Measurements from ENCODE around the gene SHCBP1L.
"Not testable (repeated sequence)": the region's sequence is repeated elsewhere in the genome, so short reads cannot be mapped to it uniquely, and the experiment has no call there.

Gene SHCBP1L

DNA sequence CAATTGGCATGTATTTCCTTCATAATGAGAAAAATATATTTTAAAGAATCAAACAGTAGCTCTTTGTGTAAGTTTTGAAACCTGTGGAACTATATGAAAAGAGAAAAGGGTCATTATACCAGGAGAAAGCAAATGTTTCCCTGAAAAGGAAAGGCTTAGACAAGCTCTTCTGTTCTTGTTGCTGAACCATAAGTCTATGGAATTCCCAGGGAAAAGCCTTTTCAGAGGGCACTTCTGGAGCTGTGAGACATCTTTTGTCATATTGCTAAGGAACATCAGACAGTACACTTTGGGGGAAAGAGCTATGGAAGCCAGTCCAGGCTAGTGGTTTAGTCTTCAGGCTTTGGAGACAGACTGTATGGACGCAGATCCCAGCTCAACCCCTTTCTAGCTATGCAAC, 12.1 kb upstream of the SHCBP1L start:
- no peak for DNase-seq (ENCODE audit: low spot score)

DNA sequence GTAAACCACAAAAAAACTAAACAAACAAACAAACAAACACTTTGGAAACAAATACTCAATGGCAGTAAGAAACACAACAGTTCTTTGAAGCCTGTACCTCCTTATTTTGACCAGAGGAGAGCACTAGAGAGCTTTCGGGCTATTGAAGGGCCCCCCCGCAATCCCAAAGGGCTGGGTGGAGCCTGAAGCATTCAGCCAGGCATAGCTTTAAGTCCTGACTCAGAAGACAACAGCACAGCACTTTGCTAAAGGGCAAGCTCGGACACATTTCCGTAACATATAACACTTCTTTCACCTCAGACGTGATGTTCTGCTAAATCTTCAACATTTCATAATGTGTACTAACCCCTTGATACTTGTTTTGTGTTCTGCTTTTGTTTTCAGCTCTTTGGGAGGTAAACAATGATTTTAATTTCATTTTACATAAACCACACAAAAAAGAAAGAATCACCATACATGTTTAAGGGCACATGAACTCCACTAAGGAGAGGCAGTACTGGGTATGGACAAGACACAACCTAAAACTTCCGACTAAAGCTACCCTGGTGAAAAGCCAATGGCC, 9.7 kb upstream of the SHCBP1L start:
- peak; percentile 71 for DNase-seq (ENCODE audit: low spot score)

DNA sequence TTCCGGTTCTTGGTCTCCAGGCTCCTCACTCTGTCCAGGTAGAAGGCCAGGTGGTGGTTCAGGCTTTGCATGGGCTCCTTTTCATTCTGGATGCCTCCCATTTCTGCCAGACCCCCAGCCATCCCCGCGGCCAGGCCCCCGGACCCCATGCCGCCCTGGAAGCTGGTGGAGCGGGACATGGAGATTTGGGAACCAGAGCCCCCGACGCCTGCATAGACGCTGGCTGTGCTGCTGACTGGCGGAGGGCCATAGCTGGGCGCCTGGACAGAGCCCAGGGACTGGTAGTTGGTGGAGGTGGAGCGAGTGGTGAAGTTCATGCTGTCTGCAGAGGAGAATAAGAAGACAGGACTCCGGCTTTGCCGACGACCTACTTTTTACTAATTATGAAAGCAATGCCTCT, 7.1 kb upstream of the SHCBP1L start:
- DNase-seq (ENCODE audit: low spot score) = no peak

DNA sequence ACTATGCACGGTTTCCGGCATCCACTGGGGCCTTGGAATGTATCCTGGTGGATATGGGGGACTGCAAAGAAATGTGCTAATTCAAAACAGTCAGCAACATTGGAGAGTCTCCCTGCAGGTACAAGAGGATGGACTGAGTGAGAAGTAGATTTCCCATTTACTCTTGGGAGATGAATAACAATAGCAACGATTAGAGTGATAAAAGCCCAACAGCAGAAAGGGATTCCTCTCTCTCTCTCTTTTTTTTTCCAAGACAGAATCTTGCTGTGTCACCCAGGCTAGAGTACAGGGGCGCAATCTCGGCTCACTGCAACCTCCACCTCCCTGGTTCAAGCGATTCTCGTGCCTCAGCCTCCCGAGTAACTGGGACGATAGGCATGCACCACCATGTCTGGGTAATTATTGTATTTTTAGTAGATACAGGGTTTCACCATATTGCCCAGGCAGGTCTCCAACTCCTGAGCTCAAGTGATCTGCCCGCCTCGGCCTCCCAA, 5.0 kb upstream of the SHCBP1L start:
- no peak for DNase-seq (ENCODE audit: low spot score)

DNA sequence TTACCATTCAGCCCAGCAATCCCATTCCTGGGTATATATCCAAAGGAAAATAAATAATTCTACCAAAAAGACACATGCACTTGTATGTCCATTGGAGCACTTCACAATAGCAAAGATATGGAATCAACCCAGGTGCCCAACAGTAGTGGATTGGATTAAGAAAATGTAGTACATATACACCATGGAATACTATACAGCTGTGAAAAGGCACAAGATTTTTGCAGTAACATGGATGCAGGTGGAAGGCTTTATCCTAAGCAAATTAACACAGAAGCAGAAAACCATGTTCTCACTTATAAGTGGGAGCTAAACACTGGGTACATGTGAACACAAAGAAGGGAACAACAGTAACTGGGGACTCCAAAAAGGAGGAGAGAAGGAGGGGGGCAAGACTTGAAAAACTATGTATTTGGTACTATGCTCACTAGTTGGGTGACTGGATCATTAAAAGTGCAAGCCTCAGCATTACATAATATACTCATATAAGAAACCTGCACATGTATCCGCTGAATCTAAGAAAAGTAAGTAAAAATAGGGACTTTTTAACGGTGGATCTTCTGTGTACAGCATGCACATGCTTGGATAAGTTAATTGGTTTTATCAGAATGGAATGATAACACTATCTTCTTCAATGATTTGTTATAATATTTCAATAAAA, 3.9 kb upstream of the SHCBP1L start:
- no peak for DNase-seq (ENCODE audit: low spot score)

DNA sequence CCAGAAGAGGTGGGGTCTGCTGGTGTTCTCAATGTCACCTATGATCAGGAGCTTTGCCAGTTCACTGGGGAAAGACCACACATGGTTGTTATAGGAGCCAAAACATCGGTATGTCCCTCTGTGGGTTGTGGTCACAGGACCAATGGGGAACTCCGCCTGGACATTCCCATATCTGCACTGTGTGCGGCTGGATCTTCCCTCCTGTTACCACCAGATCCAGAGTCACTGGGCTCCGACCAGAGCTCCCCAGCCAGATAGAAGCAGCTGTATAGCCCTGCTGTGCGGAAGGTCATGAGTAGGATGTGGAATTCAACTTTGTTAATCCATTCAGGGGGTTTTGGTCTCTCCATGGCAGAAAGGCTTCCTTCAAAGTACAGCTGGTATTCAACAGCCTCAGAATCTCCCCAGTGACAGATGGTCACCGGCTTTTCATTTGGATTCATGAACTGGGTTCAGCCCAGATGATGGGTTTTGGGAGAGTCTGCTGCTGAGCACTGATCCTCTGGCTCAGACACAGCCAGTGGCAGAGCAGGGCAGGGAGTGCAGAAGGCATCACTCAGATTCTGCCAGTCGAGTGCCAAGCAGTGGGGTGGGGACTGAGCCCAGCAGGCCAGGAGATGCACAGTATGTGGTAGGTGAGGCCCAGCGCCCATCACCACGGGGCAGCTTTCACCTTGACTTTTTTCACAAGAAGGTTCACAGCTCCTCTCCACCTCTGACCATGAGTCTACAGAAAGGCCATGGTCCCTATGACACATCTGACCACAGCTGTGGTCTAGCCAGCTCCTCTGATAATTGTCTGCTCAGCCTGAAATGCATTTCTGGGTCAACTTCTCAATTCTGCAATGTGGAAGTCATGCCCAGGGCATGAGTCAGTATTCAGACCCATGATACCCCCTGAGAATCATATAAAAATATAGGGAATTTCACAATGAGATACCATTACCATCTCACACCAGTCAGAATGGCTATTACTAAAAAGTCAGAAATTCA, 2.9 kb upstream of the SHCBP1L start:
- no peak for DNase-seq (ENCODE audit: low spot score)

DNA sequence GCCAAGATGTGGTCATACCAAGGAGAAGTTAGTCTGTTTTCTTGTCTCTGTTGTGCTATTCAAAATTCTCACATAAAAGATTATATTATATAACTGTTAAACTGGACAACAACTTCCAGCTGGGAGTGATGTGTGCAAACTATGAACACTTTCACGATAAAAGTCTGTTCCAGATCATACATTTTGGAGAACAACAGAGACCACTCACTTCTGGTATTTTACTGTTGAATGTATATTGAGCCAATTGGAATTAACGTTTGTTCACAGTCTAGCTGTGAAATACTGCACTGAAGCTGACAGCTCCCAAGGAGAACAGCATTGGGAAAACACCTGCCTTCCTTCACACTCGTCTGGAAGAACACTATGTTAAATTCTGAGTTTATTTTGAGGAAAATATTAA, 860 bp upstream of the SHCBP1L start:
- DNase-seq (ENCODE audit: low spot score) = no peak

DNA sequence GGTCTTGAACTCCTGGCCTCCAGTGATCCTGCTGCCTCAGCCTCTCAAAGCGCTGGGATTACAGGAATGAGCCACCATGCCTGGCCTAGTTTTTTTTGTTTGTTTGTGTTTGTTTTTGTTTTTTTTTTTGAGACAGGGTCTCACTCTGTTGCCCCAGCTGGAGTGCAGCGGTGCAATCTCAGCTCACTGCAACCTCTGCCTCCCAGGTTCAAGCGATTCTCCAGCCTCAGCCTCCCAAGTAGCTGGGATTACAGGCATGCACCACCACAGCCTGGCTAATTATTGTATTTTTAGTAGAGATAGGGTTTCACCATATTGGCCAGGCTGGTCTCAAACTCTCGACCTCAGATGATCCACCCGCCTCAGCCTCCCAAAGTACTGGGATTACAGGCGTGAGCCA, 9.6 kb downstream of the SHCBP1L start:
- not testable (repeated sequence) for DNase-seq (ENCODE audit: low spot score)

DNA sequence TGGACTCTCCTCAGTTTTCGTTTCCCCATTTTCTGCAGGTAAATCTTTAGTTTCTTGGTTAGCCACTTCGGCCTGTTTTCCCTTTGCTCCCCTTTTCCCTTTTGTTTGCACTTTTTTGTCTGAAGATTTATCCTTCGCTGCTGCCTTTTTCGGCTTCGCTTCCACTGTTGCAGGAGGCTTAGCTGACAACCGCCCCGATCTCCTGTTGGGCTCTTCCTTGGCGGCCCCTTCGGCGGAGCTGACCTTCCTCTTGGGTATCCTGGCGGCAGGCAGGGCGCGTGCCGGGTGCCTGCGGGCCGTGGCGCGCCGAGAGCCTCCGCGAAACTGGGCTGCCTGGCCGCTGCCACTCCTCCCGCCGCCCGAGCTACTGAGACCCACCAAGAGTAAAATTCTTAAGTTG, 10.8 kb downstream of the SHCBP1L start:
- not testable (repeated sequence) for DNase-seq (ENCODE audit: low spot score)

DNA sequence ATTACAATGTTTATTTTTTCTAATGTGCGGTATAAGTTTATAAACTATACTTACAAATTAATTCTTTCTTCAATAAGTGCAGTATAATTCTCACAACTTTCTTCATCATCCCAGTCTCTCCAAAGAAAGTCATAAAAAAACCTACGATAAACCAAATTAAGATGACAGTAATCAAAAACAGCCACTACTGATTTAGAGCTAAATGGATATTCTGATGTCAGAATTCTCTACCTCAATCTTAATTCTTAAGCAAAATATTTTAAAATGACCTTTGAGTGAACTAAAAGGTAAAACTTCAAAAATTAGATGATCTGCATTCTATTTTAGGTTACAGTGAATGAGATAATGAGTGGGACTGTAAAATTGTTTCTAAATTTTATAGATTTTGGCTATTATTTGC, 13.6 kb downstream of the SHCBP1L start:
- DNase-seq (ENCODE audit: low spot score) = no peak

DNA sequence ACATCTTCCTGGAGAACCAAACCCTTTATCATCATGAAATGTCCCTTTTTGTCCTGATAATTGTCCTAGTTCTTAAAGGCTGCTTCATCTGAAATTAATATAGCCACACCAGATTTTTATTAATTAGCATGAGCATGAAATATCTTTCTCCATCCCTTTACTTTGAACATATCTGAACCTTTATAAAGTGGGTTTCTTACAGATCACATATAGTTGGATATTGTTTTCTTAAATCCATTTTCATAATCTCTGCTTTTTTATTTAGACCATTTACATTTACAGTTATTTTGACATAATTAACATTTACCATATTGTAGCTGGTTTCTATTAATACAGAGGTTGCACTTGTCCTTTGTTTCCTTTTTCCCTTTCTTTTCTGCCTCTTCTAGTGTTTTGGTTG, 17.2 kb downstream of the SHCBP1L start:
- DNase-seq (ENCODE audit: low spot score) = no peak

DNA sequence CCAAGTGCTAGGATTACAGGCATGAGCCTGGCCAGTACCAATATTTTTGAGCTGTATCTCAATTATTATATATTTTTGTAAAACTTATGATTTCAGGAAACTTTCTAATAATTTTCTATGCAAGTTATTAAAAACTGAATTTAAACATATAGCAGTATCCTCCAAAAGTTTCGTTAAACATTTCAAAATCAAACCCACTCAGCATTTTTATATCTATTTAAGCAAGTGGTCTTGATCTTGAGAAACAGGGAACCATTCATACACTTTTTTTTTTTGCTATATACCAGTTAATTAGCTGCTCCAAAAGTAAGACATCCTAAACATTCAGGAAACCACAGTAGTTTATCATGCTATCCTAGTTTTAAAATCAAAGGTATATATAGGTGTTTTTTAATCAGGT, 22.0 kb downstream of the SHCBP1L start:
- DNase-seq (ENCODE audit: low spot score) = no peak

DNA sequence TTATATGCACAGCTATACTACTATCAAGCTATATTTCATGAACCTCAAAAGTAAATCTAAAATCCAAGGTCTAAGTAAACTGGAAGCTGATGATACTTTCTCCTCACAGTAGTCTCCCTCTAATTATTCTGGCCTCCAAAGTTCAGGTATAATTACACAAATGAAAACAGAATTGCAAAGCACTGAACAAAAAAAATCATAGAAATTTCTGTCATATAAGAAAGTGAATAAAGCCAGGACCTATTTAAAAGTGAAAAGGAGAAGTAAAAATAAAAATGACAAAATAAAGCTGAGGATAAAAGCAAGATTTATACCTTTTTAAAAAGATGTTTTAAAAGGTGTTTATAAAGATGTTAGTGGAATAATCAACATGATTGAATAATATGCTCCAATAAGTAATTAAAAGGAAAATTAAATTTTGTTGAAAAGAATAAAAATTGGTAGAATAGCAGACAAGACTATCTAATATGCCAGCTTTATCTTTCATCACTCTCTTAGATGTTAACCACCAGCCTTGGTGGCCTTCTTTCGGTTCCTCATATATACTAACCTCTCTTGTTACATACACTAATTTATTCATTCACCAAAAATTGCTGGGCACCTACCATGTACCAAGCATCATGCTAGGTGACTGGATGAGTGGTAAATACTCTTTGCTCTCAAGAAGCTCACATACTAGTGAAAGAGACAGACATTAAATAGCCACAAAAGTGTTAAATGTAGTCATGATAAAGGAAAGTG, 25.1 kb downstream of the SHCBP1L start:
- no peak for DNase-seq (ENCODE audit: low spot score)

DNA sequence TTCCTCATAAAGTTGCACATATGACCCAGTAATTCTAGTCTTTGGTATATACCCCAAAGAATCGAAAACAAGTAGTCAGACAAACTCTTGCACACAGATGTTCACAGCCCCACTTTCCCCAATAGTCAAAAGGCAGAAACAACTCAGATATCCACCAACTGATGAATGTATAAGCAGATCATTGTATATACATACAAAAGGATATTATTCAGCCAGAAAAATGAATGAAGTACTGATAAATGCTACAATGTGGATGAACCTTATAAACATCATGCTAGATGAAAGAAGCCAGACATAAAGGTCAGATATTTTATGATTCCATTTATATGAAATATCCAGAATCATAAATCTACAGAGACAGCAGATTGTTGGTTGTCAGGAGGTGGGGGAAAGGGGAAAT, 27.3 kb downstream of the SHCBP1L start:
- DNase-seq (ENCODE audit: low spot score) = no peak

DNA sequence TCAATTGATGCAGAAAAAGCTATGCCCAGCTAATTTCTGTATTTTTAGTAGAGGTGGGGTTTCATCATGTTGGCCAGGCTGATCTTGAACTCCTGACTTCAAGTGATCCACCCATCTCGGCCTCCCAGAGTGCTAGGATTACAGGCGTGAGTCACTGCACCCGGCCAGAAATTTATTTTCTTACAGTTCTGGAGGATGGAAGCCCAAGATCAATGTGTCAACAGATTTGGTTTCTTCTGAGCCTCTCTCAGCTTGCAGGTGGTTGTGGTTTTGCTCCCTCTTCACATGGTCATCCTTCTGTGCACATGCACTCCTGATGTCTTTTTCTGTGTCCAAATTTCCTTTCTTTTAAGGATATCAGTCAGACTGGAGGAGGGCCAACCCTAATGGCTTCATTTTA, 35.6 kb downstream of the SHCBP1L start:
- DNase-seq (ENCODE audit: low spot score) = no peak

DNA sequence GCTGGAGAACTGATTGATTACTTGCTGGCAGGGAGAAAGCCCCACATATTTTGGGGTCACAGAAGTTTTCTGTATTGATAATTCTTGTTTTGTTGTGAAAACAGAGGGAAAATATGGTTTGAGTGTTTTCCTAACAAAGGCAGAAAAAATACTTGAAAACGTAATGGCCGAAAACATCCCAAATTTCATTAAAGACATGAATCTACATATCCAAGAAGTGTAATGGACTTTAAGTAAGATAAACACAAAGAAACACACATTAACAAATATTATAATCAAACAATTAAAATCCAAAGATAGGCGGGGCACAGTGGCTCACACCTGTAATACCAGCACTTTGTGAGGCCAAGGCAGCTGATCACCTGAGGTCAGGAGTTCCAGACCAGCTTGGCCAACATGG, 39.6 kb downstream of the SHCBP1L start:
- DNase-seq (ENCODE audit: low spot score) = no peak

DNA sequence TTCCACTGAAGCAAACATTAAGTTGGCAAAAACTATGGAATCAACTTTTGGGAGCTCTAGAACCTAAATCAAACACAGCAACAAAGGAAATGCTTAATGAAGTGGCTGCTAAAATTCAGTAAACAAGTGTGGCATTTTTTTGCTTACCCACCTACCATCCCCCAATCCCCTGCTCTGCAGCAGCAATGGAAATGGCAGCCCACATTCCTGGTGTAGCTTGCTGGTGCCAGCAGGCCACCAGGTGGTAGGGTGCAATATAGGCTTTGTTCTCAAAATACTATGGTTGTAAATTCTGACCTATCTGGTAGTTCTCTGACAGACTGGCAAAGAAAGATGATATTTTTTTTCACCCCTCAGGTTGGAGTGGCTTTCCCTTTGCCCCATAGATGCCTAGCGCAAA, 42.8 kb downstream of the SHCBP1L start:
- no peak for DNase-seq (ENCODE audit: low spot score)

DNA sequence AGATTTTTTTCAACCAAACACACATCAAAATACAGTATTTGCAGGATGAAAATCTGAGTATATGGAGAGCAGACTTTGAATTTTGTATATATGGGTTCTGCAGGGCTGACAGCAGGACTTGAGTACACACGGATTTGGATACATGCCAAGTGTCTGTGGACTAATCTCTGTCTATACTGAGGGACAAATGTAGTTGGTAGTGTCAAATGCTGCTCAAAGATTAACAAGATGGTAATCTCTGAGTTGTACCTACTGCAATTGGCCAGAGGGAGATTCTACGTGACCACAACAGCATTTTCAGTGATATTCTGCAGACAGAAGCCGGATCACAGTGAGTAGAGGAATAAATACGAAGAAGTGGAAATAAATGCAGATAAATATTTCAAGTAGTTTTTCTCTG, 43.4 kb downstream of the SHCBP1L start:
- no peak for DNase-seq (ENCODE audit: low spot score)

DNA sequence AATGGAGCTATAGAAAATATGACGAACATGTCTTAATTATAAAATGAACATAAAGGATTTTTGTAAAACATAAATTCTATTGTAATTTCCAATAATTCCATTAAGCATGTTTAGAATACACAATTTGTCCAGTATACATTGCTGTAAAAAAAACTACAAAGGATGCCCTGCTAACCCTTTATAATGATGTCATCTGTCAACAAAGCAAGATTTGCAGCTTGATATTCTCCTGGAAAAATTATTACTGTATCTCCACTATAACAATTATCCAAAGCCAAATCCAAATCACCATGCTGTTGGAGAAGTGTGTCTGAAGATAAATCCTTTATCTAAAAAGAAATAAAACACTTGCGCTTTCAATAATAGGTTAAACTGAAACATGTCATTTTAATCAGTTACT, 47.6 kb downstream of the SHCBP1L start:
- no peak for DNase-seq (ENCODE audit: low spot score)

DNA sequence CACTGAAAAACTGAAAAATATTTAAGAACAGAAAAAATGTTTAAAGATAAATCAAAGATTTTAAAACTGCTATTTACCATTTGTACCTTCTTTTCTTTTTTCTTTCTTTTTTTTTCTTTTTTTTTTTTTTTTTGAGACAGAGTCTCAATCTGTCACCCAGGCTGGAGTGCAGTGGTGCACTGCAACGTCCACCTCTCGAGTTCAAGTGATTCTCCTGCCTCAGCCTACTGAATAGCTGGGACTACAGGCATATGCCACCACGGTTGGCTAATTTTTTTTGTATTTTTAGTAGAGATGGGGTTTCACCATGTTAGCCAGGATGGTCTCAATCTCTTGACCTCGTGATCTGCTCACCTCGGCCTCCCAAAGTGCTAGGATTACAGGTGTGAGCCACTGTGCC, 51.0 kb downstream of the SHCBP1L start:
- DNase-seq (ENCODE audit: low spot score) = not testable (repeated sequence)

DNA sequence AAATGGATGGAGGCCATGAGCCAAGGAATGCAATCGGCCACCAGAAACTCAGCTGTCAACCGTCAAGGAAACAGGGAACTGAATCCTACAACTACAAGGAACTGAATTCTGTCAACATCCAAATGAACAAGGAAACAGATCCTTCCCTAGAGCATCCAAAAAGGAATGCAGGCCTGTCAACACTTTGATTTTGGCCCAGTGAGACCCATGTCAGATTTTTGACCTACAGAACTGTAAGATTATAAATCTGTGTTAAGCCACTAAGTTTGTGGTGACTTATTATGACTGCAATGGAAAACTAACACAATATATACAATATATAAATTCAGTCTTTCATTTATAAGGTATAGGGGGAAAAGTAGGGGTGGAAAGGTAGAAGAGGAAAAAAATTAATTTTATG, 55.3 kb downstream of the SHCBP1L start:
- DNase-seq (ENCODE audit: low spot score) = no peak

DNA sequence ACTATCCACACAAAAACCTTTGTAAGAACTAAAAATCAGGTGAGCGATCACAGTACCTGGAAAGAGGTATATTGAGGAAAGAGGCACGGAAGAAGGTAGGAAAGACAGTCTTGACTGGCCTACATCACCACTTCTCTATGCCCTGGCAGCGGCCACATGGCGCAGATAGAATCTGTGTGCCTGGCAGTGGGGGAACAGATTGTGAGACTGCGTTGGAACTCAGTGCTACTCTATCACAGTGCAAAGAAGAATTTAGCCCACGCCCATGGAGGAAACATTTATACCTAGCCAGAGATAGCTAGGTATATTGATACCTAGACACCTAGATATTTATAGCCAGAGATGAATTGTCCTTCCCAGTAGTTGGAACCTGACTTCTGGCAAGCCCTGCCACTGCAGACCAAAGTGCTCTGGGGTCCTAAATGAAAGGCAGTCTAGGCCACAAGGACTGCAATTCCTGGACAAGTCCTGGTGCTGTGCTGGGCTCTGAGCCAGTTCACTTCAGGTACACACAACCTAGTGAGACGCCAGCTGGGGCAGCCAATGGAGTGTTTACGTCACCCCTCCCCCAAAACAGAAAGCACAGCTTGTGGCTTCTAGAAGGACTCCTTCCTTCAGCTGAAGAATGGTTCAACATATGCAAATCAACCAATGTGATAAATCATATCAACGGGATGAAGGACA, 61.9 kb downstream of the SHCBP1L start:
- DNase-seq (ENCODE audit: low spot score) = no peak

Data from pons (tissue), 1 donor.